Peyer's patch (tissue), 4 donors: ENCODE results near the gene EYS.

ENCODE experiments used
- CTCF ChIP-seq, 6 experiments: fragments of 450-650 bp in 4 of 6; fragments of 200-600 bp in 2 of 6; sonication (generic) in 1 of 6; IDR thresholded peaks; one replicate each; pipeline ENCODE4 v1.5.1; 2017 to 2019; ENCODE audit warnings: antibody characterized with exemption in 6 of 6, mild to moderate bottlenecking in 3 of 6, moderate library complexity in 1 of 6
- POLR2A ChIP-seq, 2 donors: fragments of 450-650 bp; IDR thresholded peaks; one replicate each; pipeline ENCODE4 v1.5.1; 2017; ENCODE audit warnings: antibody characterized with exemption in 2 of 2, mild to moderate bottlenecking in 2 of 2, moderate library complexity in 2 of 2

- TF ChIP-seq CTCF (IDR thresholded peaks at IDR 0.05) (no peak), POLR2A (IDR thresholded peaks at IDR 0.05) (no peak)
These were observed 1199.4 kb downstream of the EYS start for GRCh38 chr6:64507661-64508060.
